ENCODE results near the gene C9orf152.

C9orf152 gene

GRCh38 chr9:110180511-110181434, 27.2 kb downstream of the C9orf152 start:
- no peak for DNase-seq (ENCODE audit: low read depth)

GRCh38 chr9:110179734-110180133, 28.2 kb downstream of the C9orf152 start:
- no peak for DNase-seq (ENCODE audit: low read depth)

- no peak for DNase-seq (ENCODE audit: low read depth)
Measured at GRCh38 chr9:110178281-110178680, 29.7 kb downstream of the C9orf152 start.

- no peak for DNase-seq (ENCODE audit: low read depth)
Measured at GRCh38 chr9:110175275-110175968, 32.5 kb downstream of the C9orf152 start.

- DNase-seq (ENCODE audit: low read depth), result no peak
Measured at GRCh38 chr9:110173322-110173642, 34.7 kb downstream of the C9orf152 start.

GRCh38 chr9:110170357-110171257, 37.4 kb downstream of the C9orf152 start:
- no peak for DNase-seq (ENCODE audit: low read depth)

- no peak for DNase-seq (ENCODE audit: low read depth)
Measured at GRCh38 chr9:110168486-110168885, 39.5 kb downstream of the C9orf152 start.

- DNase-seq (ENCODE audit: low read depth), result no peak
Measured at GRCh38 chr9:110161940-110162339, 46.0 kb downstream of the C9orf152 start.

- no peak for DNase-seq (ENCODE audit: low read depth)
Measured at GRCh38 chr9:110160685-110161084, 47.3 kb downstream of the C9orf152 start.

GRCh38 chr9:110160123-110160522, 47.8 kb downstream of the C9orf152 start:
- DNase-seq (ENCODE audit: low read depth), result no peak

- DNase-seq (ENCODE audit: low read depth), result no peak
Measured at GRCh38 chr9:110157823-110158664, 49.9 kb downstream of the C9orf152 start.

- no peak for DNase-seq (ENCODE audit: low read depth)
Measured at GRCh38 chr9:110156902-110157301, 51.1 kb downstream of the C9orf152 start.

GRCh38 chr9:110156416-110156815, 51.5 kb downstream of the C9orf152 start:
- no peak for DNase-seq (ENCODE audit: low read depth)

- DNase-seq (ENCODE audit: low read depth), result no peak
Measured at GRCh38 chr9:110155751-110156150, 52.2 kb downstream of the C9orf152 start.

- no peak for DNase-seq (ENCODE audit: low read depth)
Measured at GRCh38 chr9:110153431-110153830, 54.5 kb downstream of the C9orf152 start.

- no peak for DNase-seq (ENCODE audit: low read depth)
Measured at GRCh38 chr9:110152704-110153374, 55.1 kb downstream of the C9orf152 start.
